A549 (cell line): ENCODE measurements around the gene TMC4. TPM values are rescaled to one million over a fixed set of nuclear protein-coding genes. Genes with fewer than 3 reads are reported as not detected.

ENCODE experiments used
- ATAC-seq, 2 experiments: fragments of 200-7000 bp in 1 of 2; fragments of >200 bp in 1 of 2; cut with Nextera tagmentation in 1 of 2; cut with Tn5 transposase in 1 of 2; 3 replicates each; pipeline versions ENCODE4 v1.8.0 to v1.9.1; 2018 to 2020; ENCODE audit warnings: mild to moderate bottlenecking in 1 of 2, moderate library complexity in 1 of 2
- CTCF ChIA-PET: fragments of 300-600 bp; sonication (Branson Sonifier 250); formaldehyde crosslinking; extraction: SDS; loops from one replicate; lab custom pipeline; 2021; ENCODE audit warnings: antibody characterized with exemption, inconsistent platforms; lab: Yijun Ruan, JAX
- POLR2A ChIA-PET: fragments of 350-600 bp; formaldehyde crosslinking; extraction: SDS; loops from one replicate; lab custom pipeline; 2021; ENCODE audit warnings: antibody characterized with exemption, inconsistent platforms; lab: Yijun Ruan, JAX
- DNase-seq, 2 experiments: peaks; one replicate each; pipeline versions ENCODE4 v3.0.0 to v3.0.0-alpha.2; 2011 to 2016; ENCODE audit warnings: low read depth in 1 of 2, low spot score in 1 of 2
- FAIRE-seq: peaks from 2 replicates; lab custom pipeline; 2011; peaks lifted over from hg19 to GRCh38; lab: Jason Lieb, UNC
- H3K27ac ChIP-seq, 2 experiments: fragments of >200 bp; sonication (Bioruptor Twin); formaldehyde crosslinking; 3 replicates each; pipeline ENCODE4 v1.5.1; 2016 to 2017
- H3K4me1 ChIP-seq: fragments of >200 bp; sonication (Bioruptor Twin); formaldehyde crosslinking; 3 replicates; pipeline ENCODE4 v1.6.1; 2016
- H3K4me2 ChIP-seq: fragments of >200 bp; sonication (Bioruptor Twin); formaldehyde crosslinking; 3 replicates; pipeline ENCODE4 v1.6.1; 2016
- H3K4me3 ChIP-seq: fragments of >200 bp; sonication (Bioruptor Twin); formaldehyde crosslinking; 3 replicates; pipeline ENCODE4 v1.5.1; 2016
- H3K9me3 ChIP-seq: fragments of >200 bp; sonication (Bioruptor Twin); formaldehyde crosslinking; 3 replicates; pipeline ENCODE4 v1.6.1; 2016
- CBX2 ChIP-seq: fragments of 200-600 bp; sonication (generic); IDR thresholded peaks from 2 replicates; pipeline ENCODE4 v1.6.1; 2016; ENCODE audit warnings: low read depth, mild to moderate bottlenecking, borderline replicate concordance
- CEBPB ChIP-seq, 2 experiments: fragments of >200 bp in 1 of 2; sonication (Bioruptor Twin) in 1 of 2; formaldehyde crosslinking in 1 of 2; IDR thresholded peaks; 2 replicates each; pipeline ENCODE4 v1.6.1; 2012 to 2016
- EHMT2 ChIP-seq: fragments of 200-600 bp; sonication (generic); IDR thresholded peaks from 2 replicates; pipeline ENCODE4 v1.6.1; 2016; ENCODE audit warnings: antibody characterized with exemption, low read depth, mild to moderate bottlenecking, moderate library complexity
- EP300 ChIP-seq, 2 experiments: fragments of >200 bp; sonication (Bioruptor Twin); formaldehyde crosslinking; IDR thresholded peaks; 2 replicates in 1 of 2; 3 replicates in 1 of 2; pipeline ENCODE4 v1.6.1; 2016 to 2017
- FOSB ChIP-seq: fragments of 250-450 bp; sonication (Bioruptor Pico); IDR thresholded peaks from 2 replicates; pipeline ENCODE4 v1.5.0; 2020; ENCODE audit warnings: mild to moderate bottlenecking, moderate library complexity
- FOSL2 ChIP-seq, 2 experiments: fragments of 450-650 bp in 1 of 2; fragments of >200 bp in 1 of 2; sonication (Bioruptor Twin) in 1 of 2; formaldehyde crosslinking; IDR thresholded peaks; 2 replicates each; pipeline versions ENCODE4 v1.5.0 to v1.6.1; 2016 to 2020; ENCODE audit warnings: mild to moderate bottlenecking in 1 of 2, moderate library complexity in 1 of 2
- GATA3 ChIP-seq: IDR thresholded peaks from 2 replicates; pipeline ENCODE4 v1.6.1; 2012; ENCODE audit warnings: borderline replicate concordance
- HEYL ChIP-seq: fragments of 250-450 bp; sonication (Bioruptor Pico); IDR thresholded peaks from 2 replicates; pipeline ENCODE4 v1.8.0; 2021; ENCODE audit warnings: mild to moderate bottlenecking, moderate library complexity
- HOXA7 ChIP-seq: fragments of 250-450 bp; sonication (Bioruptor Pico); IDR thresholded peaks from 2 replicates; pipeline ENCODE4 v1.5.0; 2020; ENCODE audit warnings: mild to moderate bottlenecking, moderate library complexity
- JUN ChIP-seq, 2 experiments: fragments of >200 bp; sonication (Bioruptor Twin); formaldehyde crosslinking; IDR thresholded peaks; 2 replicates in 1 of 2; 3 replicates in 1 of 2; pipeline ENCODE4 v1.6.1; 2016 to 2017
- MAFK ChIP-seq: fragments of 450-650 bp; IDR thresholded peaks from 2 replicates; pipeline ENCODE4 v1.6.1; 2014; ENCODE audit not compliant: partially characterized antibody
- MAZ ChIP-seq: fragments of 150-350 bp; IDR thresholded peaks from 2 replicates; pipeline ENCODE4 v1.6.1; 2014; ENCODE audit warnings: antibody characterized with exemption, low read depth, low read length, borderline replicate concordance
- NPAS2 ChIP-seq: fragments of 250-450 bp; sonication (Bioruptor Pico); IDR thresholded peaks from 2 replicates; pipeline ENCODE4 v1.8.0; 2022; ENCODE audit warnings: mild to moderate bottlenecking, moderate library complexity, borderline replicate concordance
- NR3C1 ChIP-seq: fragments of >200 bp; sonication (Bioruptor Twin); formaldehyde crosslinking; IDR thresholded peaks from 3 replicates; pipeline ENCODE4 v1.6.1; 2017
- RARB ChIP-seq: fragments of 250-450 bp; sonication (Bioruptor Pico); IDR thresholded peaks from 2 replicates; pipeline ENCODE4 v1.8.0; 2021; ENCODE audit warnings: mild to moderate bottlenecking, moderate library complexity
- RCOR1 ChIP-seq: fragments of 150-350 bp; IDR thresholded peaks from 2 replicates; pipeline ENCODE4 v1.6.1; 2014; ENCODE audit warnings: antibody characterized with exemption, low read length, low read depth
- RNF2 ChIP-seq: fragments of 200-600 bp; sonication (generic); IDR thresholded peaks from 2 replicates; pipeline ENCODE4 v1.6.1; 2016; ENCODE audit warnings: low read depth, mild to moderate bottlenecking, antibody characterized with exemption, moderate library complexity, borderline replicate concordance
- SREBF2 ChIP-seq: fragments of 450-650 bp; IDR thresholded peaks from 2 replicates; pipeline ENCODE4 v1.6.1; 2014; ENCODE audit warnings: mild to moderate bottlenecking, moderate library complexity
- ZSCAN20 ChIP-seq: fragments of 250-450 bp; sonication (Bioruptor Pico); IDR thresholded peaks from 2 replicates; pipeline ENCODE4 v1.8.0; 2022; ENCODE audit warnings: mild to moderate bottlenecking, moderate library complexity
- WGBS: methylation state at CpG from one replicate; pipeline ENCODE4 v1.1.6; 2017; ENCODE audit errors: missing lambda C conversion rate; 5-methylcytosine and 5-hydroxymethylcytosine counted together
- polyA plus RNA-seq, 4 experiments: library from polyadenylated mRNA; depleted of rRNA in 3 of 4; stranded (reverse); fragments of >200 nt; fragmentation: RNase III in 1 of 4; extraction: RNeasy Plus Mini Kit Qiagen cat#74134 plus additional on column Dnase treatment in 1 of 4; gene quantifications; 2 replicates in 3 of 4; 3 replicates in 1 of 4; pipeline ENCODE4 v1.2.3, GENCODE V29; 2011 to 2017
- TF ChIP-seq, protein P1 (sequence below): fragments of 450-650 bp; IDR thresholded peaks from 2 replicates; pipeline ENCODE4 v1.6.1; 2014; ENCODE audit warnings: antibody characterized with exemption
- TF ChIP-seq, protein P2 (sequence below): fragments of >200 bp; sonication (Bioruptor Twin); formaldehyde crosslinking; IDR thresholded peaks from 3 replicates; pipeline ENCODE4 v1.6.1; 2016
- TF ChIP-seq, protein P3 (sequence below): fragments of 250-450 bp; sonication (Bioruptor Pico); IDR thresholded peaks from 2 replicates; pipeline ENCODE4 v1.5.0; 2020; ENCODE audit warnings: low read depth, mild to moderate bottlenecking, moderate library complexity

TMC4 gene
- polyA plus RNA-seq, 2 of the 4 experiments (the other 2 are of a cell fraction) = 0.84 to 0.85 TPM

DNA sequence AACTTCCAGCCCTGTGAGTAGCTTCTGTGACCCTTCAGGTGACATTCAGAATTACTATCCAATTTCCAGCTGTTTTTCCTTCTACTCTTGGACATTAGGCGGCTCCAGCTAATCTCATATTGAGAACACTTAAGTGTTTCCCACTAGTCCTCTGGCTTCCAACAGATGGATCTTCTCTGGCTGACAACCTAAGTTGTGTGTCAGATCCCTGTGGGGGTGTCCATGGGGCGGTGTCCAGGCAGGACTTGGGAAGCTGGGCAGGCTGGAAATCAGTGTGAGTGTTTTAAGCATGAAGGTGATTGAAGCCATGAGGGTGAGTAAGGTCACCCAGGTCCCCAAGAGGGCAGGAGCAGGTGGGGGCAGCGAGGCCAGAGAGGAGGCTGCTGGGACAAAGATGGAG is 25.3 kb downstream of the TMC4 start:
- no peaks in the 10 kb centered on the region for H3K4me1 ChIP-seq
- WGBS = 64% methylated on average over 3 of the region's 3 CpGs
- no peak overlapping the region for H3K4me2 ChIP-seq
- no peaks in the 10 kb centered on the region for H3K9me3 ChIP-seq
- H3K27ac ChIP-seq = no peak overlapping the region
- TF ChIP-seq, protein P1, sequence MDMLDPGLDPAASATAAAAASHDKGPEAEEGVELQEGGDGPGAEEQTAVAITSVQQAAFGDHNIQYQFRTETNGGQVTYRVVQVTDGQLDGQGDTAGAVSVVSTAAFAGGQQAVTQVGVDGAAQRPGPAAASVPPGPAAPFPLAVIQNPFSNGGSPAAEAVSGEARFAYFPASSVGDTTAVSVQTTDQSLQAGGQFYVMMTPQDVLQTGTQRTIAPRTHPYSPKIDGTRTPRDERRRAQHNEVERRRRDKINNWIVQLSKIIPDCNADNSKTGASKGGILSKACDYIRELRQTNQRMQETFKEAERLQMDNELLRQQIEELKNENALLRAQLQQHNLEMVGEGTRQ = no peak
- no peak for TF ChIP-seq NPAS2 (CRISPR knock-in tag)
- no peak for TF ChIP-seq MAFK
- no peak for TF ChIP-seq NR3C1
- TF ChIP-seq EP300 (IDR thresholded peaks at IDR 0.05) = no peak
- no peak for TF ChIP-seq CBX2
- TF ChIP-seq RCOR1 = no peak
- no peak for TF ChIP-seq GATA3
- TF ChIP-seq RARB (CRISPR knock-in tag) = no peak
- FAIRE-seq = no peak
- POLR2A ChIA-PET = interaction anchor here (0.9 to 5.5 kb wide), 3 partner anchors 10 to 12 kb away, joined by 3 to 36 read pairs (median 6); partner anchors contain the start of genes CNOT3 and LENG1
- no peak for DNase-seq
- ATAC-seq = peak; percentile 13 to 23; a peak in 3 of 6 replicates
- CTCF ChIA-PET = interaction anchor here (1.4 to 4.4 kb wide), 3 partner anchors 9 to 20 kb away, joined by 3 to 24 read pairs (median 8); partner anchors contain the start of gene LENG1
- H3K4me3 ChIP-seq = no peak overlapping the region

DNA sequence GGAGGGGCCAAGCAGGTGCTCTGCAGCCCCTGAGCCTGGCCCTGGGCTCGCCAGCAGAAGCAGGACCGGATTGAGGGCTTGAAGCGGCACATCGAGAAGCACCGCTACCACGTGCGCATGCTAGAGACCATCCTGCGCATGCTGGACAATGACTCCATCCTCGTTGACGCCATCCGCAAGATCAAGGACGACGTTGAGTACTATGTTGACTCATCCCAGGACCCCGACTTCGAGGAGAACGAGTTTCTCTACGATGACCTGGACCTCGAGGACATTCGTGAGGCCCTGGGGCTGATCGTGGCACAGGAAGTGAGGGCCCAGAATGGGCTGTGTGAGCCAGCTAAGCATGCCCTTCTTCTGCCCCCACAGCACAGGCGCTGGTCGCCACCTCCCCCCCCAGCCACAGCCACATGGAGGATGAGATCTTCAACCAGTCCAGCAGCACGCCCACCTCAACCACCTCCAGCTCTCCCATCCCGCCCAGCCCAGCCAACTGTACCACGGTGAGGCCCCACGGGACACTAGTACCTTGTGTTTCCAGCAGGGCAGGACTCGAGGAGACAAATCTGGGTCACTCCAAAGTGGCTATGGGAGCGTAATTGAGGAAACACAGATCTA is 27.3 kb downstream of the TMC4 start:
- FAIRE-seq = no peak
- 96% methylated on average over 28 of the region's 28 CpGs for whole genome bisulfite sequencing
- no peak for ATAC-seq
- H3K4me2 ChIP-seq = no peak overlapping the region
- no peak overlapping the region for H3K4me3 ChIP-seq
- no peak for DNase-seq
- CTCF ChIA-PET = interaction anchor here (0.8 kb wide), 1 partner anchor 23 kb away, joined by 3 read pairs; no protein-coding TSS in a partner anchor
- no peaks in the 10 kb centered on the region for H3K9me3 ChIP-seq
- POLR2A ChIA-PET = no interaction called here
- TF ChIP-seq JUN (IDR thresholded peaks at IDR 0.05) = 0 out of 5 replicates have a peak, but pooled peaks of 1 of the 2 experiments have one; percentile 22
- no peak for TF ChIP-seq CEBPB (IDR thresholded peaks at IDR 0.05)
- TF ChIP-seq, all 56 proteins: peak for 1
- Histone ChIP-seq H3K4me1 (no peaks in the 10 kb centered on the region), H3K27ac (no peak overlapping the region)

DNA sequence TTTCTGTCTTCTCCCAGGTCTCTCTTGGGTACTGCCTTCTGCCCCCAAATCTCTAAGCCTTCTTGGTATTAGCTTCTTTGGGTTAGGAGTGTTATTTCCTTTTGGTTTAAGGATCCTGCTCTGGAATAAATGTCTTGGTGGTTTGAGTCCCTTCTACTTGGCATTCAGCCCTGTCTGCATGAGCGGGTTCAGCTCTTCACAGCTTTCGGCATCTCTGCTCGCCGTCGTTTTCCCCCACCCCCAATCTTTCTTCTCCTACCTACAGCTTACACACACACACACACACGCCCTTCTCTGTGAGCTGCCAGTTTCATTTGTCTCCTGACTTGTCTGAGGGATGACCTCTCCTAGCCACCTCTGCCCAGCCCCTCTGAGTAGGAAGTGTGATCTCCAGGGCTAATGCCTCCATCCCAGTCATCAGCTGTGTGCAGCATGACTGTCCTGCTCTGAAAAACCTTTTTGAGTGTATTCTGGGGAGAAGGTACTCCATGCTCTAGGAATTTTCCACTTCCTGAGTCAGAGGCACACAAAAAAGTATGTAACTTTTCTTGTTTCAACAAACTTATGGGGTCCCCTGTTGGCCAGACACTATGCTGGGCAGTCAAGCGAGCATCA is 30.7 kb downstream of the TMC4 start:
- no peak for FAIRE-seq
- ChIA-PET CTCF (interaction anchor here (1.3 to 2.6 kb wide), 3 partner anchors 8 to 26 kb away, joined by 4 to 14 read pairs (median 7); partner anchors contain the start of gene LENG1), POLR2A (interaction anchor here (1.0 to 1.3 kb wide), 2 partner anchors 9 to 18 kb away, joined by 4 to 5 read pairs; partner anchors contain the start of gene LENG1)
- Histone ChIP-seq H3K4me1 (peaks cover 8% of the 10 kb centered on the region; the same call in 2 of the 3 replicates), H3K9me3 (no peaks in the 10 kb centered on the region), H3K4me2 (no peak overlapping the region), H3K27ac (no peak overlapping the region), H3K4me3 (no peak overlapping the region)
- no peak for ATAC-seq
- no peak for TF ChIP-seq MAZ
- TF ChIP-seq FOSL2 (IDR thresholded peaks at IDR 0.05) = no peak
- TF ChIP-seq FOSL2 (CRISPR knock-in tag; IDR thresholded peaks at IDR 0.05) = no peak
- no peak for TF ChIP-seq EHMT2
- no peak for TF ChIP-seq SREBF2
- TF ChIP-seq RNF2 = no peak
- TF ChIP-seq FOSB (CRISPR knock-in tag) = no peak
- no peak for TF ChIP-seq NPAS2 (CRISPR knock-in tag)
- no peak for TF ChIP-seq HOXA7 (CRISPR knock-in tag)
- TF ChIP-seq JUN (IDR thresholded peaks at IDR 0.05) = no peak
- no peak for TF ChIP-seq HEYL (CRISPR knock-in tag)
- TF ChIP-seq, protein P2, sequence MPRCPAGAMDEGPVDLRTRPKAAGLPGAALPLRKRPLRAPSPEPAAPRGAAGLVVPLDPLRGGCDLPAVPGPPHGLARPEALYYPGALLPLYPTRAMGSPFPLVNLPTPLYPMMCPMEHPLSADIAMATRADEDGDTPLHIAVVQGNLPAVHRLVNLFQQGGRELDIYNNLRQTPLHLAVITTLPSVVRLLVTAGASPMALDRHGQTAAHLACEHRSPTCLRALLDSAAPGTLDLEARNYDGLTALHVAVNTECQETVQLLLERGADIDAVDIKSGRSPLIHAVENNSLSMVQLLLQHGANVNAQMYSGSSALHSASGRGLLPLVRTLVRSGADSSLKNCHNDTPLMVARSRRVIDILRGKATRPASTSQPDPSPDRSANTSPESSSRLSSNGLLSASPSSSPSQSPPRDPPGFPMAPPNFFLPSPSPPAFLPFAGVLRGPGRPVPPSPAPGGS = no peak
- TF ChIP-seq ZSCAN20 (CRISPR knock-in tag) = no peak
- TF ChIP-seq, protein P3, sequence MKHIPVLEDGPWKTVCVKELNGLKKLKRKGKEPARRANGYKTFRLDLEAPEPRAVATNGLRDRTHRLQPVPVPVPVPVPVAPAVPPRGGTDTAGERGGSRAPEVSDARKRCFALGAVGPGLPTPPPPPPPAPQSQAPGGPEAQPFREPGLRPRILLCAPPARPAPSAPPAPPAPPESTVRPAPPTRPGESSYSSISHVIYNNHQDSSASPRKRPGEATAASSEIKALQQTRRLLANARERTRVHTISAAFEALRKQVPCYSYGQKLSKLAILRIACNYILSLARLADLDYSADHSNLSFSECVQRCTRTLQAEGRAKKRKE (CRISPR knock-in tag) = no peak
- DNase-seq = no peak
- WGBS = 92% methylated on average over 7 of the region's 7 CpGs
